Activated T-cell treated with anti-CD3 and anti-CD28 coated beads for 48 hours (primary cell): ENCODE measurements around the gene BAHCC1.

ENCODE experiments used
- DNase-seq: peaks from one replicate; pipeline ENCODE4 v3.0.0-alpha.2; 2020; ENCODE audit warnings: low read depth

Gene BAHCC1

GRCh38 chr17:81398176-81398831, 3.0 kb downstream of the BAHCC1 start:
- no peak for DNase-seq

- DNase-seq: no peak
Measured at GRCh38 chr17:81398832-81399411, 3.7 kb downstream of the BAHCC1 start.

GRCh38 chr17:81399481-81400153, 4.4 kb downstream of the BAHCC1 start:
- no peak for DNase-seq

GRCh38 chr17:81400154-81400977, 5.1 kb downstream of the BAHCC1 start:
- DNase-seq: no peak

- DNase-seq: no peak
Measured at GRCh38 chr17:81400996-81401722, 5.9 kb downstream of the BAHCC1 start.

- DNase-seq: no peak
Measured at GRCh38 chr17:81401723-81402529, 6.7 kb downstream of the BAHCC1 start.

GRCh38 chr17:81402530-81402941, 7.3 kb downstream of the BAHCC1 start:
- no peak for DNase-seq

GRCh38 chr17:81402981-81403467, 7.8 kb downstream of the BAHCC1 start:
- DNase-seq: no peak

GRCh38 chr17:81403671-81404534, 8.6 kb downstream of the BAHCC1 start:
- DNase-seq: no peak

- DNase-seq: no peak
Measured at GRCh38 chr17:81404558-81405165, 9.4 kb downstream of the BAHCC1 start.

- DNase-seq: no peak
Measured at GRCh38 chr17:81405411-81405872, 10.2 kb downstream of the BAHCC1 start.

- DNase-seq: no peak
Measured at GRCh38 chr17:81406117-81406953, 11.1 kb downstream of the BAHCC1 start.

- DNase-seq: no peak
Measured at GRCh38 chr17:81408049-81408448, 12.8 kb downstream of the BAHCC1 start.

- DNase-seq: no peak
Measured at GRCh38 chr17:81409190-81409935, 14.1 kb downstream of the BAHCC1 start.

- no peak for DNase-seq
Measured at GRCh38 chr17:81410852-81411251, 15.6 kb downstream of the BAHCC1 start.

GRCh38 chr17:81411305-81411704, 16.0 kb downstream of the BAHCC1 start:
- no peak for DNase-seq

GRCh38 chr17:81412490-81413093, 17.3 kb downstream of the BAHCC1 start:
- DNase-seq: peak; percentile 39
